ENCODE measurements around the gene CGB3.
"Not testable (repeated sequence)": the region's sequence is repeated elsewhere in the genome, so short reads cannot be mapped to it uniquely, and the experiment has no call there.

GRCh38 chr19:49042666-49043065 is 18.5 kb upstream of the CGB3 start:
- TF ChIP-seq CTCF, POLR2A, POLR2AphosphoS5 (IDR thresholded peaks at IDR 0.05): not testable (repeated sequence)
